ENCODE results near the gene BSDC1.

BSDC1 gene

GRCh38 chr1:32431736-32432400 lies 37.6 kb upstream of the BSDC1 start:
- Histone ChIP-seq H3K4me2 (ENCODE audit: low read length) (no peak overlapping the region), H4K20me1 (ENCODE audit: insufficient read depth, low read length) (no peaks in the 10 kb centered on the region), H3K9ac (ENCODE audit: low read length) (no peak overlapping the region), H3K9me3 (ENCODE audit: low read length) (no peaks in the 10 kb centered on the region), H3K4me1 (ENCODE audit: insufficient read depth, low read length, severe bottlenecking) (no peaks in the 10 kb centered on the region), H3K79me2 (ENCODE audit: insufficient read depth, low read length) (no peaks in the 10 kb centered on the region), H3F3A (ENCODE audit: insufficient read depth, low read length) (no peaks in the 10 kb centered on the region), H3K27ac (ENCODE audit: low read depth, low read length, poor library complexity, severe bottlenecking) (no peak overlapping the region), H3K4me3 (ENCODE audit: low read depth, low read length, poor library complexity, severe bottlenecking) (no peak overlapping the region), H3K27me3 (ENCODE audit: insufficient read depth, low read length) (0 out of 2 replicates have a peak, but pooled peaks cover 5% of the 10 kb centered on the region), H3K36me3 (ENCODE audit: insufficient read depth, low read length) (no peaks in the 10 kb centered on the region), H3K9me2 (ENCODE audit: low read depth, low read length) (no peaks in the 10 kb centered on the region), H2AFZ (ENCODE audit: low read length) (no peak overlapping the region)
- TF ChIP-seq EZH2 (IDR thresholded peaks at IDR 0.05; ENCODE audit: borderline replicate concordance, low read length) (no peak), CTCF (IDR thresholded peaks at IDR 0.05; ENCODE audit: low read length) (no peak)

GRCh38 chr1:32427264-32427963 lies 33.2 kb upstream of the BSDC1 start:
- Histone ChIP-seq H3K79me2 (ENCODE audit: insufficient read depth, low read length) (no peaks in the 10 kb centered on the region), H3K9ac (ENCODE audit: low read length) (no peak overlapping the region), H3K9me2 (ENCODE audit: low read depth, low read length) (no peaks in the 10 kb centered on the region), H3K36me3 (ENCODE audit: insufficient read depth, low read length) (no peaks in the 10 kb centered on the region), H3K27me3 (ENCODE audit: insufficient read depth, low read length) (peaks cover 9% of the 10 kb centered on the region; the same call in 1 of the 2 replicates), H3K4me1 (ENCODE audit: insufficient read depth, low read length, severe bottlenecking) (peaks cover 3% of the 10 kb centered on the region), H3K4me3 (ENCODE audit: low read depth, low read length, poor library complexity, severe bottlenecking) (no peak overlapping the region), H3K4me2 (ENCODE audit: low read length) (no peak overlapping the region), H3K9me3 (ENCODE audit: low read length) (no peaks in the 10 kb centered on the region), H2AFZ (ENCODE audit: low read length) (no peak overlapping the region), H4K20me1 (ENCODE audit: insufficient read depth, low read length) (no peaks in the 10 kb centered on the region), H3K27ac (ENCODE audit: low read depth, low read length, poor library complexity, severe bottlenecking) (no peak overlapping the region), H3F3A (ENCODE audit: insufficient read depth, low read length) (no peaks in the 10 kb centered on the region)
- TF ChIP-seq EZH2 (IDR thresholded peaks at IDR 0.05; ENCODE audit: borderline replicate concordance, low read length) (no peak), CTCF (IDR thresholded peaks at IDR 0.05; ENCODE audit: low read length) (no peak)

GRCh38 chr1:32426489-32427255 lies 32.4 kb upstream of the BSDC1 start:
- H3K9me2 ChIP-seq (ENCODE audit: low read depth, low read length): no peaks in the 10 kb centered on the region
- peaks cover 12% of the 10 kb centered on the region; the same call in 1 of the 2 replicates for H3K27me3 ChIP-seq (ENCODE audit: insufficient read depth, low read length)
- H3K4me1 ChIP-seq (ENCODE audit: insufficient read depth, low read length, severe bottlenecking): peaks cover 3% of the 10 kb centered on the region
- TF ChIP-seq CTCF (IDR thresholded peaks at IDR 0.05; ENCODE audit: low read length): no peak
- TF ChIP-seq EZH2 (IDR thresholded peaks at IDR 0.05; ENCODE audit: borderline replicate concordance, low read length): no peak
- H3K9me3 ChIP-seq (ENCODE audit: low read length): no peaks in the 10 kb centered on the region
- no peaks in the 10 kb centered on the region for H4K20me1 ChIP-seq (ENCODE audit: insufficient read depth, low read length)
- H2AFZ ChIP-seq (ENCODE audit: low read length): no peak overlapping the region
- H3K4me3 ChIP-seq (ENCODE audit: low read depth, low read length, poor library complexity, severe bottlenecking): no peak overlapping the region
- no peaks in the 10 kb centered on the region for H3K79me2 ChIP-seq (ENCODE audit: insufficient read depth, low read length)
- H3K36me3 ChIP-seq (ENCODE audit: insufficient read depth, low read length): no peaks in the 10 kb centered on the region
- no peak overlapping the region for H3K27ac ChIP-seq (ENCODE audit: low read depth, low read length, poor library complexity, severe bottlenecking)
- H3F3A ChIP-seq (ENCODE audit: insufficient read depth, low read length): no peaks in the 10 kb centered on the region
- no peak overlapping the region for H3K9ac ChIP-seq (ENCODE audit: low read length)
- H3K4me2 ChIP-seq (ENCODE audit: low read length): no peak overlapping the region; the same call in 1 of the 2 replicates

Measured in OCI-LY1 (cell line).